GM10847 (cell line): ENCODE data around the gene PPP1R13B.

Experiments used
- POLR2A ChIP-seq: IDR thresholded peaks from 2 replicates; pipeline ENCODE4 v1.6.1; 2011; ENCODE audit not compliant: insufficient read length; ENCODE audit errors: extremely low read depth

Gene PPP1R13B

DNA sequence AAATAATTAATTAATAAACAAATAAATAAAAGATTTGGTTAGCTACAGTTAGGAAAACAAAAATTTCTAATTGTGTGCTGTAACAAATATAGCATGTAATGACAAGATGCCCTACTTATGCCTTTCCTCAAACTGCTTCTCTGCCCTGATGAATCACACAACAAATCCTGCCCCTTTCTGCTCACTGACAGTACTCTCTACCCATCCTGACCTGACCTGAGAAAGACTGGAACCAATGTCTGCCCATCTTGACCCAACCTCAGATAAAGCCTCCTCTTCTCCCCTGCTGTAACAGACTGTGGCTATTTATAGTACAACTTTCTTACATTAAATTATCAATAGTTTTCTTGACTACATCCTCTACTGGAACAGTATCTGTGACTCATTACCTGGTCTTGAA is 43.7 kb downstream of the PPP1R13B start:
- no peak for TF ChIP-seq POLR2A

GRCh38 chr14:103802356-103802755 is 45.0 kb downstream of the PPP1R13B start:
- no peak for TF ChIP-seq POLR2A

DNA sequence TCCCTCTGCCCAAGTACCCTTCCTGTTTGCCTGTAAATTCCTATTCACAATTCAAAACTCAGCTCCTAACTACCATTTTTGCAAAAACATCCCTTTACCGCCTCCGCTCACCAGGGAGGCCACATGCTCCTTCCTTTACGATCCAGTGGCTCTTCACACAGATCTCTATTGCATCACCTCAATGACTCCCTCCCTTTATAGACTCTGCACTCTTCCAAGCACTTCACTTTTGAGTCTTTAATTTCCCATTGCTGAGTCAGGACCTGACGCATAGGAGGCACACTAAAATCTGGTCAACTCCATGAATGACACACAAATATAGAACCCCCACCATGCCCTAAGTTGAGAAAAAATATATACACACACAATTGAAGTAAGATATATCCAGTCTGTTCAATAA is 45.9 kb downstream of the PPP1R13B start:
- TF ChIP-seq POLR2A: no peak

DNA sequence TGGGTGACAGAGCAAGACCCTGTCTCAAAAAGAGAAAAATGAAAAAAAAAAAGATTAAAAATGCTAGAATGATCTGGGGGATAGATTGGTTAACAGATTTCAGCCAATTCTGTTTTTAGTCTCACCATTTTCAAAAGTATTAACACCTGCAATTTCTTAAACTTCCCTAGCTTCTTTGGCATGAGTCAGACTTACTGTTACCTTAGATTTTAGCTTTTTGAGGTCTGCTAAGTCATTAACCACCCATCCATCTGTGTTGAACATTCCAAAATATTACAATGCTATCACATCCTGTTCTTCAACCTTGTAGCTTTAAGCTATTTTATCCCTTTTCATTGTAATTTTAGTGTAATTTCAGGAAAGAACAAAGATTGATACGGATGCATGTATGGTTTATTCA is 59.3 kb downstream of the PPP1R13B start:
- no peak for TF ChIP-seq POLR2A

DNA sequence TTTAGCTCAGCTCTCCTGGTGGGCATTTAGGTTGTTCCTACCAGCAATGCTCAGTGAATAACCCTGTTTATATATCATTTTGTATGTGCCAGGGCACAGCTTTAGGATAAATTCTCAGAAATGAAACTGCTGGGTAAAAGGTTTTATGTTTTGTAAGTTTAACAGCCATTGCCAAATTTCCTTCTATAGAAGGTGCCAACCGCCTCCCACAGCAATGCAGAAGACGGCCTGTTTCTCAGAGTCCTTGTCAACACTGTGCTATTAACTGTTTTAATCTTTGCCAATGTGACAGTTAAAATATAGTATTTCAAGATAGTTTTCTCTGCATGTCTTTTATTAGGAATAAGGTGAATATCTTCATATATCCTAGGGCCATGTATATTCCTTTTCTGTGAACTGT is 65.0 kb downstream of the PPP1R13B start:
- TF ChIP-seq POLR2A: no peak

DNA sequence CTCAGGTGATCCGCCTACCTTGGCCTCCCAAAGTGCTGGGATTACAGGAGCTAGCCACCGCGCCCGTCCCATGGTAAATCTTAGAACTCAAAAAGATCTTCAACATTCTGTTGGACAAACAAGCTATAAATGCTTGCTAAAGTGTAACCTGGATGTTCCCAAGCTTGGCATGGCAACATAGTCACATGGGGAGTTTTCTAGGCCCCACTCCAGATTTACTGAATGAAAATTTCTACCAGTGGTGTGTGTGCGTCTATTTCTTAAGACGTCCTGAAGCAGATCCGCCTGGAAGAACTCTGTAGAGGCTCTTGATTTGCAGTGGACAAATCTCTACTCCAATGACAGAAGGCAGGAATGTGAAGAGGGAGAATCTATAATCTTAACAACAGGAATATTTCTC is 71.9 kb downstream of the PPP1R13B start:
- no peak for TF ChIP-seq POLR2A

- no peak for TF ChIP-seq POLR2A
These were observed 73.9 kb downstream of the PPP1R13B start for GRCh38 chr14:103773521-103773920.

GRCh38 chr14:103772078-103772712 is 75.2 kb downstream of the PPP1R13B start:
- TF ChIP-seq POLR2A: no peak

GRCh38 chr14:103770902-103771301 is 76.5 kb downstream of the PPP1R13B start:
- no peak for TF ChIP-seq POLR2A

DNA sequence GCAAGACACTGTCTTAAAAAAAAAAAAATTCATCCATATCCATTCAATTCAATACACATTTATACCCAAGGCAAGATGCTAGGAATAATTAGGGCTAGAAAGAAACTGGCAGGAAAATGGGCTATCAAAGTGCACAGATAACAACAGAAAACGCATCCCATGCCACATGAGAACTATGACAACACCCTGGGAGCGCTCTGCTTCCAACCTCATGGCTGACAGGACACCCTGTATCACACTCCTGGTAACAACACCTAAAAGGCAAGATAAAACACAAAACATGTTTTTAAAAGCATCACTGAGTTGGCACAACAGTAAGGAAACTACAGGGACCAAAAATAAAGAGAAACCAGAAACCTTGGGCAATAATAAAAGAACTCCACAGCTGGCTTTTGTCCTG is 76.9 kb downstream of the PPP1R13B start:
- TF ChIP-seq POLR2A: no peak

GRCh38 chr14:103767336-103767894 is 80.0 kb downstream of the PPP1R13B start:
- no peak for TF ChIP-seq POLR2A

GRCh38 chr14:103765526-103765925 is 81.8 kb downstream of the PPP1R13B start:
- TF ChIP-seq POLR2A: no peak

GRCh38 chr14:103763730-103764488 is 83.5 kb downstream of the PPP1R13B start:
- TF ChIP-seq POLR2A: no peak

DNA sequence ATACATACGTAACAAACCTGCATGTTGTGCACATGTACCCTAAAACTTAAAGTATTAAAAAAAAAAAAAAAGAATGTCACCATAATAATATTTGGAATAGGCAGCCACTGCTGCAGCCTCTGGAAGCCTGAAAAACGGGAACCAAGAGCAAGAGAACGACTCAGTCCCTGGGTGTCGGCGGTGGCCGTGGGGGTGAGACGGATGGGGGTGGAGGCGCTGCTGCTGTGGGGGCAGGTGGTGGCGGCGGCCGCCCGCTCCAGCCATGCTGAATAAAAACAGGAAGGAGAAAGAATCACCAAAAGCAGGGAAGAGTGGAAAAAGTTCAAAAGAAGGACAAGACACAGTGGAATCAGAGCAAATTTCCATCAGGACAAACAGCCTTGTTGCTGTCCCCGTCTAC is 84.8 kb downstream of the PPP1R13B start:
- no peak for TF ChIP-seq POLR2A

GRCh38 chr14:103762036-103762435 is 85.3 kb downstream of the PPP1R13B start:
- TF ChIP-seq POLR2A: no peak

DNA sequence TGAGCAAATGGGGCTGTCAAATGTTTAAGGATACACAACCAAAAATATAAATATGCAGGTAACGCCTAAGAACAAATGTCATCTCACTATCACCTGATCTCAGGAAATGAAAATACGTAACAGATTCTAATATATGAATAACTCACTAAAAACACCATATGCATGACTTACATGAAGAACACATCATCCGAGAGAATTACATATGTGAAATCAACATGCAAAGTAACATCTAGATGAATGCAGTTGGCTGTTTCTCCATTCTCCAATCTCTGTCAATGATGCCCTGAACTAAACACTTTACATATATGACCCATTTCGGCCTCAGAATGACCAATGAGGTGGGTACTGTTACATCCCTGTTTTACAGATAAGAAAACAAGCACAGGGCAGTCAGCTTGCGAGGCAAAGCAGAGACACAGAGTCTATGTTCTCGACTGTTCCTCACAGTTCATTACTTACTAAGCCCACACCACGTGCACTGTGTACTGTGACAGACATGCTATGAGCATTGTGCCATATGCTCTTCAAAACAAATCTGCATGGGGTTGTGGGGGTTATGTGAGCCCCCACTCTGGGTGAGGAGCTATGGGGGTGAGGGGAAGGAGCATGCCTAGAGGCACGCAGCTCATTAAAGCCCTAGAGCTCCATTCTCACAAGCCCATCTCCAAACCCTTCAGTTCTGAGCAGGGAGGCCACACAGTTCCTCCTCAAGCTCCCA is 89.2 kb downstream of the PPP1R13B start:
- no peak for TF ChIP-seq POLR2A
